Measurements from ENCODE around the gene TMEM255B. TPM values are rescaled to one million over a fixed set of nuclear protein-coding genes. Genes with fewer than 3 reads are reported as not detected.

The TMEM255B gene
- total and polyA plus RNA-seq, 2 donors (not counting 3 experiments of a cell fraction or from before 2014, with no cell fraction given) = 105 to 121 TPM

GRCh38 chr13:113849981-113850721, 91.1 kb downstream of the TMEM255B start:
- CTCF ChIA-PET = interaction anchor here (1.0 kb wide), 1 partner anchor 54 kb away, joined by 4 read pairs; no protein-coding TSS in a partner anchor
- dilution Hi-C loops (cut with MboI; ENCODE audit: extremely low pct_ligation_motif_present, low sequenced_read_pairs) = no loop called here
- no peak overlapping the region for H3K27ac ChIP-seq (ENCODE audit: insufficient read depth, low read depth, low read length)

More at GRCh38 chr13:113849981-113850721, 91.1 kb downstream of the TMEM255B start:
- DNase-seq (ENCODE audit: low read depth, low spot score) (no peak), FAIRE-seq (no peak)
- Histone ChIP-seq H3K9me1 (replicated peaks; ENCODE audit: control insufficient read depth, extremely low read depth, insufficient read depth, low read length) (no peaks in the 10 kb centered on the region), H3K4me3 (replicated peaks in 1 of 3; ENCODE audit: insufficient read depth in 1 of 3, low read depth in 1 of 3, low read length in 3 of 3) (no peak overlapping the region), H3K27me3 (ENCODE audit: control insufficient read depth in 2 of 2, insufficient read depth in 2 of 2, low read length in 2 of 2) (no peaks in the 10 kb centered on the region), H2AFZ (ENCODE audit: low read depth, low read length) (no peak overlapping the region), H3K36me3 (ENCODE audit: control insufficient read depth in 2 of 2, extremely low read depth in 1 of 2, insufficient read depth in 2 of 2, low read length in 2 of 2) (peaks cover 0 to 7% of the 10 kb centered on the region in 2 experiments), H3K9ac (replicated peaks; ENCODE audit: extremely low read depth, insufficient read depth, low read length) (no peak overlapping the region), H3K4me1 (ENCODE audit: control insufficient read depth, extremely low read depth, insufficient read depth, low read length) (no peaks in the 10 kb centered on the region), H3K79me2 (ENCODE audit: control insufficient read depth, insufficient read depth, low read length) (no peaks in the 10 kb centered on the region), H3K9me3 (replicated peaks; ENCODE audit: control insufficient read depth, insufficient read depth, low read length) (no peaks in the 10 kb centered on the region), H3K4me2 (ENCODE audit: insufficient read depth, low read length) (no peak overlapping the region), H4K20me1 (replicated peaks; ENCODE audit: control insufficient read depth, extremely low read depth, insufficient read depth, low read length) (no peaks in the 10 kb centered on the region)
- no TSS peak for BruUV-seq (replicated peaks)
- TF ChIP-seq JUN (IDR thresholded peaks at IDR 0.05; ENCODE audit: borderline replicate concordance, insufficient read depth, insufficient read length, low read depth) = no peak
- TF ChIP-seq, protein P1, sequence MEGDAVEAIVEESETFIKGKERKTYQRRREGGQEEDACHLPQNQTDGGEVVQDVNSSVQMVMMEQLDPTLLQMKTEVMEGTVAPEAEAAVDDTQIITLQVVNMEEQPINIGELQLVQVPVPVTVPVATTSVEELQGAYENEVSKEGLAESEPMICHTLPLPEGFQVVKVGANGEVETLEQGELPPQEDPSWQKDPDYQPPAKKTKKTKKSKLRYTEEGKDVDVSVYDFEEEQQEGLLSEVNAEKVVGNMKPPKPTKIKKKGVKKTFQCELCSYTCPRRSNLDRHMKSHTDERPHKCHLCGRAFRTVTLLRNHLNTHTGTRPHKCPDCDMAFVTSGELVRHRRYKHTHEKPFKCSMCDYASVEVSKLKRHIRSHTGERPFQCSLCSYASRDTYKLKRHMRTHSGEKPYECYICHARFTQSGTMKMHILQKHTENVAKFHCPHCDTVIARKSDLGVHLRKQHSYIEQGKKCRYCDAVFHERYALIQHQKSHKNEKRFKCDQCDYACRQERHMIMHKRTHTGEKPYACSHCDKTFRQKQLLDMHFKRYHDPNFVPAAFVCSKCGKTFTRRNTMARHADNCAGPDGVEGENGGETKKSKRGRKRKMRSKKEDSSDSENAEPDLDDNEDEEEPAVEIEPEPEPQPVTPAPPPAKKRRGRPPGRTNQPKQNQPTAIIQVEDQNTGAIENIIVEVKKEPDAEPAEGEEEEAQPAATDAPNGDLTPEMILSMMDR (IDR thresholded peaks at IDR 0.05; ENCODE audit: extremely low read depth in 1 of 2, insufficient read depth in 1 of 2, low read depth in 1 of 2, low read length in 2 of 2) = no peak
- no peak for TF ChIP-seq GATA2 (IDR thresholded peaks at IDR 0.05; ENCODE audit: insufficient read depth, insufficient read length, low read depth, low read length)
- TF ChIP-seq, protein P2, sequence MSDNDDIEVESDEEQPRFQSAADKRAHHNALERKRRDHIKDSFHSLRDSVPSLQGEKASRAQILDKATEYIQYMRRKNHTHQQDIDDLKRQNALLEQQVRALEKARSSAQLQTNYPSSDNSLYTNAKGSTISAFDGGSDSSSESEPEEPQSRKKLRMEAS (IDR thresholded peaks at IDR 0.05; ENCODE audit: insufficient read depth, insufficient read length) = no peak
- no peak for TF ChIP-seq FOS (IDR thresholded peaks at IDR 0.05; ENCODE audit: borderline replicate concordance, insufficient read depth, low read length)
- TF ChIP-seq EZH2 (IDR thresholded peaks at IDR 0.05; ENCODE audit: borderline replicate concordance, low read depth, low read length, severe bottlenecking) = no peak
- TF ChIP-seq MYC (IDR thresholded peaks at IDR 0.05; ENCODE audit: low read depth, low read length) = no peak
- TF ChIP-seq POLR2A (IDR thresholded peaks at IDR 0.05; ENCODE audit: low read depth, low read length) = no peak
- TF ChIP-seq POLR2AphosphoS5 (IDR thresholded peaks at IDR 0.05; ENCODE audit: insufficient read depth, low read depth, low read length) = no peak
- intact Hi-C loops (cut with micrococcal nuclease) = no loop called here
- POLR2A ChIA-PET = no interaction called here
